HUES6 (cell line): ENCODE results near the gene SERP2.

ENCODE experiments used
- H3K27ac ChIP-seq: 2 replicates; pipeline ENCODE4 v1.7.0; 2013; ENCODE audit warnings: low read depth, mild to moderate bottlenecking, low read length, inconsistent platforms
- H3K27me3 ChIP-seq: 2 replicates; pipeline ENCODE4 v1.6.1; 2013; ENCODE audit warnings: low read length; ENCODE audit not compliant: control insufficient read depth, insufficient read depth
- H3K36me3 ChIP-seq: 2 replicates; pipeline ENCODE4 v1.6.1; 2013; ENCODE audit warnings: low read length; ENCODE audit not compliant: control insufficient read depth, insufficient read depth
- H3K4me1 ChIP-seq: 2 replicates; pipeline ENCODE4 v1.6.1; 2013; ENCODE audit warnings: low read length; ENCODE audit not compliant: control insufficient read depth, insufficient read depth
- H3K4me3 ChIP-seq: 2 replicates; pipeline ENCODE4 v1.5.1; 2013; ENCODE audit warnings: low read depth, low read length
- H3K9ac ChIP-seq: one replicate; pipeline ENCODE4 v1.6.1; 2013; ENCODE audit warnings: mild to moderate bottlenecking, low read length
- H3K9me3 ChIP-seq: 2 replicates; pipeline ENCODE4 v1.6.1; 2013; ENCODE audit warnings: low read depth, low read length; ENCODE audit not compliant: control insufficient read depth, insufficient read depth

The SERP2 gene

GRCh38 chr13:44388427-44389059 is 14.9 kb downstream of the SERP2 start:
- Histone ChIP-seq H3K27ac (peak overlapping the region; percentile 16; the same call in 1 of the 2 replicates), H3K27me3 (no peaks in the 10 kb centered on the region), H3K4me1 (peaks cover 40% of the 10 kb centered on the region), H3K9me3 (no peaks in the 10 kb centered on the region), H3K36me3 (no peaks in the 10 kb centered on the region), H3K4me3 (no peak overlapping the region), H3K9ac (peak overlapping the region; percentile 41)

GRCh38 chr13:44389060-44389666 is 15.5 kb downstream of the SERP2 start:
- Histone ChIP-seq H3K27ac (peak overlapping the region; percentile 9; the same call in 1 of the 2 replicates), H3K36me3 (no peaks in the 10 kb centered on the region), H3K9ac (no peak overlapping the region), H3K9me3 (no peaks in the 10 kb centered on the region), H3K4me3 (no peak overlapping the region), H3K27me3 (no peaks in the 10 kb centered on the region), H3K4me1 (peaks cover 40% of the 10 kb centered on the region)

GRCh38 chr13:44389876-44390275 is 16.3 kb downstream of the SERP2 start:
- no peaks in the 10 kb centered on the region for H3K27me3 ChIP-seq
- H3K9me3 ChIP-seq = no peaks in the 10 kb centered on the region
- no peaks in the 10 kb centered on the region for H3K36me3 ChIP-seq
- no peak overlapping the region for H3K27ac ChIP-seq
- no peak overlapping the region for H3K4me3 ChIP-seq
- no peak overlapping the region for H3K9ac ChIP-seq
- H3K4me1 ChIP-seq = peaks cover 40% of the 10 kb centered on the region

DNA sequence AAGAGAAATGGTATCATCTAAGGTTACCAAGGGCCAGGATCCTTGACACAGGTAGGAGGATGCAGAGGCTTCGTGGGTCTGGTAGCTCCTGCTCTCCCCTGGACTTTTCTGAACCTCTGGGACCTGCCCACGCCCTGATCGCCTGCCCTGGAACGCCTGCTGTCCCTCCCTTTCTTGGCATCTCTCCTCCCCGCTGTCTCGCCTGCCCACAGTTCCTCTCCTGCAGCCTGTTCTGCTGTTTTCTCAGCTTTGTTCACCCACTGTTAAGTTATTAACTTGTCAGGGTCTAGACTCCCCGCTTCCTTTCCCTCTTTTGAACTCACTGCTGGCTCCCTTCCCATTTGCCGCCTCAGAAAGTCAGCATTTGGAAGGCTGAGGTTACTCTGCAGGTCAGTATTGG is 19.8 kb downstream of the SERP2 start:
- Histone ChIP-seq H3K36me3 (no peaks in the 10 kb centered on the region), H3K4me1 (peaks cover 49% of the 10 kb centered on the region), H3K4me3 (no peak overlapping the region), H3K27ac (no peak overlapping the region), H3K9ac (no peak overlapping the region), H3K27me3 (no peaks in the 10 kb centered on the region), H3K9me3 (no peaks in the 10 kb centered on the region)

DNA sequence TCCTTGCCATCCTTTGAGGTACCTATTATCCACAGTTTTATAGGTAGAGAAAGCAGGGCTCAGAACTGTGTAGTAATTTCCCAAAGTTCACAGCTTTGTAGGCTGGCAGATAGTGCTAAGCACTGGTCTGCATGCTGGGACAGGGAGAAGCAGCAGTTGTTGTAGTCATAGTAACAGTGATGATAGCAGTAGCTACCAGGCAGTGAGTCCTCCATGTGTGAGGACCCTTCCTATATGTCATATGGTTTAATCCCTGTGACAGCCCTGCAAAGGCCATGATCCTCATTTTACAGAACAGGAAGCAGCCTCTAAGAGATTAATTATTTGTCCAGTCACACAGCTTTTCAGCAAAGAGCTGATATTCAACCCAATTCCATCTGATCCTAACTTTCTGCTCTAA is 21.0 kb downstream of the SERP2 start:
- peaks cover 39% of the 10 kb centered on the region for H3K4me1 ChIP-seq
- H3K9me3 ChIP-seq = no peaks in the 10 kb centered on the region
- no peak overlapping the region for H3K4me3 ChIP-seq
- H3K27me3 ChIP-seq = no peaks in the 10 kb centered on the region
- H3K27ac ChIP-seq = no peak overlapping the region
- H3K9ac ChIP-seq = no peak overlapping the region
- H3K36me3 ChIP-seq = no peaks in the 10 kb centered on the region

DNA sequence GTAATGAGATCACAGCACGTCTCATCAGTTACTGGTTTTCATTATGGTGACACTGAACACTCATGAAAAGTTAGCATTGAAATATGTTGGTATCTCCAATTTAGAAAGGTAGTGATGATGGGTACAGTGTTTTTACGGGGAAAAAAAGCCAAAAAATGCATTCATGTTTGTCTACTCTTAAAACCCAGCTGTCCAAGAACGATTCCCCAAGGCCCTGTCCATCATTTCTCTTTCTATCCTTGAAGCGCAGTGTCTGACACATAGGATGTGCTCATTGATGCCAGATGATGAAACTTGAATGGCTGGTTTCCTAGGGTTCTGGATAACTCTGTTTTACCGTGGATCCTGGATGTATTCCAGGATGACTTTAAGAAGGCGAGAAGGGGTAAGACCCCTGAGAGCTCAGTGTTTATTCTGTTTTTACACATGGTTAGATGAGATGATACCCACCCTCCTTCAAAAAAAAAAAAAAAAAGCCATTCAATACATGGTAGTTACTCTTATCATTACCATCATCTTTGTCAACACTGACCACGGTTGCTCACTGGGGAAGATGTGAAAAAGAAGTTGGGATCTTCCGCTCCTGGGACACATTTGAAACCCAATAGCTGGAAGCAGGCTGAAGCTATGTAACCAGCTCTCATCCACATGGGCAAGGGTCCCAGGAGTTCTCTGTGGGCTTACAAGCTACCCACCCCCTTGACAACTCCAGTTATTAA is 22.5 kb downstream of the SERP2 start:
- Histone ChIP-seq H3K27ac (peak overlapping the region; percentile 80; the same call in 1 of the 2 replicates), H3K27me3 (no peaks in the 10 kb centered on the region)

DNA sequence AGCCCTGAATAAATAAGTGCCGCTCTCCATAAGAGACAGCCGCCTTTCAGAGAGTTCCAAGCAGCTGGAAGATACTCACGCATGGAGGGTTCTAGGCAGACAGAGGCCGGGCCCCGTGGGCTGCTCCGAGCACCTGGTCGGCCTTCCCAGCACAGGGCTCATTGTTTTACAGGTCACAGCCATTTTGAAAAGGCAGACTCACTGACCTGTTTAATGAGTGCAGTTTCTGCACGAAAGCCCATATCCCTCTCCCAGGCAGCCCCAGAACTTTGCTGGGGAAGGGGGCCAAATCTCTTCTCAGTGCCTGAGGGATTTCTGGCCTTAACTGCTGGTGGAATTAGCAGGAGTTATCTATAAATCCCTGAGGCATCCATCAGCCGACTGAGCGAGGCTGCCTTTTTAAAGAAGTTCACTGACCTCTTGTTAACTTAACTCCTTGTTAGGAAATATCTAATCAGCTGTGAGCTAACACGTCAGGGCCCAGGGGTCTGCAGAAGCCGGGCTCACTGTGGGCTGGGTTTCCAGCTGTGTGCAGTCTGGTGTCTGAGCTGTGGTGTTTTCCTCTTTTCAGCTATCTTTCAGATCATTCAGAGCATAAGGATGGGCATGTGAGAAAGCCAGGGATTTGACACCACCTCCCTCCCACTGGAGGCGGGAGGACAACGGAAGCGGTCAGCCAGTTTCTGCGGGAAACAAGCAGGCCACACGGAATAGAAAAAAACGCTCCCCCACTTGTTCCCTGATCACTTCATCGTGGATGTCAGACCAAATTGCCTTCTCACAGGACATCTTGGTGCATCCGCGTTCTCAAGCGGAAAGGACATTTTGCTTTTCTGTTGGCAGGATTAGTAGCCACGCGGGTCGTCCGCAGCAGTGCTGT is 23.3 kb downstream of the SERP2 start:
- Histone ChIP-seq H3K4me3 (no peak overlapping the region), H3K36me3 (no peaks in the 10 kb centered on the region), H3K27me3 (no peaks in the 10 kb centered on the region), H3K27ac (peak overlapping the region; percentile 80; the same call in 1 of the 2 replicates), H3K9ac (peak overlapping the region; percentile 63), H3K4me1 (peaks cover 37% of the 10 kb centered on the region; the same call in 1 of the 2 replicates), H3K9me3 (no peaks in the 10 kb centered on the region)

More for the DNA sequence above, 22.5 kb downstream of the SERP2 start:
- H3K9ac ChIP-seq = peak overlapping the region; percentile 63
- no peaks in the 10 kb centered on the region for H3K36me3 ChIP-seq
- peaks cover 34% of the 10 kb centered on the region; the same call in 1 of the 2 replicates for H3K4me1 ChIP-seq
- H3K4me3 ChIP-seq = no peak overlapping the region
- no peaks in the 10 kb centered on the region for H3K9me3 ChIP-seq

- Histone ChIP-seq H3K4me3 (no peak overlapping the region), H3K27ac (0 out of 2 replicates have a peak overlapping the region, but pooled peaks have one; percentile 7), H3K36me3 (no peaks in the 10 kb centered on the region), H3K9me3 (no peaks in the 10 kb centered on the region), H3K9ac (no peak overlapping the region), H3K4me1 (peaks cover 43% of the 10 kb centered on the region), H3K27me3 (no peaks in the 10 kb centered on the region)
These were observed 24.2 kb downstream of the SERP2 start for GRCh38 chr13:44397766-44398223.

GRCh38 chr13:44398606-44399005 is 25.0 kb downstream of the SERP2 start:
- peaks cover 44% of the 10 kb centered on the region for H3K4me1 ChIP-seq
- no peak overlapping the region for H3K27ac ChIP-seq
- no peaks in the 10 kb centered on the region for H3K27me3 ChIP-seq
- H3K9me3 ChIP-seq = no peaks in the 10 kb centered on the region
- no peak overlapping the region for H3K4me3 ChIP-seq
- no peak overlapping the region for H3K9ac ChIP-seq
- no peaks in the 10 kb centered on the region for H3K36me3 ChIP-seq

GRCh38 chr13:44399074-44399473 is 25.4 kb downstream of the SERP2 start:
- Histone ChIP-seq H3K4me3 (no peak overlapping the region), H3K4me1 (peaks cover 49% of the 10 kb centered on the region), H3K36me3 (no peaks in the 10 kb centered on the region), H3K27me3 (no peaks in the 10 kb centered on the region), H3K9me3 (no peaks in the 10 kb centered on the region), H3K27ac (no peak overlapping the region), H3K9ac (no peak overlapping the region)
